ENCODE results near the gene RPTOR.

RPTOR gene

DNA sequence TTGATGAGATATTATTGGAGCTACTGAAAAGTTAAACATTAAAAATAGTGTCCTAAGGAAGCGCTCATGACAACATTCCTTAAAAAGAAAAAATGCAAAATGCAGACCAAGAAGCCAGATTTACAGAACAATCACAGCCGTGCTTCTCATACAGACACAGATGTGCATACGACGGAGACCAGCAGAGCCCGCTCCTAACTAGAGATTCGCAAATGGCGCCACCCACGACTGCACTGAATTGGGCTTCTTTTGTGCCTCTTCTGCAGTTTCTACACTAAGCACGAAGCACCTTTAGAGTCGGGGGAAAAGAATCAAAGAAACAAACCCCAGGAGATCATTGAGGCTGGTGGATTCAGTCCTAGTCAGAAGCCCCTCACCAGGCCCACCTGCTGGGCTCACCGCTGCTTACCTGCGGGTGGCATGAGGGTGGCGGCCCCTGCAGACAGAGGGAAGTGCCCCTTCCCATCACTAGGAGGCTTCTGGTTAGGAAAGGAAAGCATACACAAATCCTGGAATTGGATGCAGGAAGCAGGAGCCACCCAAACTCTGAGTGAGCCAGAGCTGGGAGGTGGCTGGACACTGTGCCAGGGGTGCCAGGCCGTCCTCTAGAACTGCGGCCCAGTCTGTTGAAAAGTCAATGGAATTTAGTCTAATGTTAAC is 382.1 kb downstream of the RPTOR start:
- no peak for DNase-seq (ENCODE audit: low read depth, low spot score)
- Histone ChIP-seq H3K9me3 (ENCODE audit: low read depth, low read length) (no peaks in the 10 kb centered on the region), H3K27ac (no peak overlapping the region), H3K4me3 (no peak overlapping the region), H3K9ac (ENCODE audit: insufficient read length) (no peak overlapping the region), H3K36me3 (ENCODE audit: insufficient read depth, low read length) (no peaks in the 10 kb centered on the region)
- TF ChIP-seq FOXP2 (optimal IDR thresholded peaks at IDR 0.05; ENCODE audit: control extremely low read depth, extremely low read length, insufficient read depth) (no peak), POLR2AphosphoS5 (IDR thresholded peaks at IDR 0.05; ENCODE audit: borderline replicate concordance, low read depth, low read length) (no peak), EZH2 (IDR thresholded peaks at IDR 0.05) (no peak)

DNA sequence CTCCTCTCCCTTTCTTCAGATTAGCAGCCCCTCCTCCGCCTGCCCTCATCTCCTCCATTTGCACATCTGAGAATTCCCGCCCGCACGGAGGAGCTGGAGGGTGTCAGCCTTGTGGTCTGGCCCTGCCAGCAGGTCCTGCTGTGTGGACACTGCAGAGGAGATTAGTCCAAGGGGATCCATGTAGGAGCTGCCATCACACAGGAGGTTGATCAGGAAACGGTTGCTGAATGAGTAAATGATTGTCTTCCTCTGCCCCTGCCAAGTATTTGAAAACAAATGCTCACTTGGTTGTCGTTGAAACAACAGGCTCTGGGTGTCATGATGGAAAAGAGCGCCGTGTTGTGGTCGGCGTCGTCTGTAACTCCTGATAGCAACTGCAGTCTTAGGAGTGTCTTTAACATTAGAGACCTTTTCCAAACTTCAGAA is 383.2 kb downstream of the RPTOR start:
- no peaks in the 10 kb centered on the region for H3K9me3 ChIP-seq (ENCODE audit: low read depth, low read length)
- no peak for TF ChIP-seq FOXP2 (optimal IDR thresholded peaks at IDR 0.05; ENCODE audit: control extremely low read depth, extremely low read length, insufficient read depth)
- TF ChIP-seq POLR2AphosphoS5 (IDR thresholded peaks at IDR 0.05; ENCODE audit: borderline replicate concordance, low read depth, low read length): no peak
- TF ChIP-seq EZH2 (IDR thresholded peaks at IDR 0.05): no peak
- no peak overlapping the region for H3K27ac ChIP-seq
- no peak overlapping the region for H3K4me3 ChIP-seq
- DNase-seq (ENCODE audit: low read depth, low spot score): no peak
- no peak overlapping the region for H3K9ac ChIP-seq (ENCODE audit: insufficient read length)
- H3K36me3 ChIP-seq (ENCODE audit: insufficient read depth, low read length): no peaks in the 10 kb centered on the region

- H3K4me3 ChIP-seq: no peak overlapping the region
- H3K36me3 ChIP-seq (ENCODE audit: insufficient read depth, low read length): no peaks in the 10 kb centered on the region
- H3K27ac ChIP-seq: no peak overlapping the region
- no peak for DNase-seq (ENCODE audit: low read depth, low spot score)
- H3K9ac ChIP-seq (ENCODE audit: insufficient read length): no peak overlapping the region
- no peaks in the 10 kb centered on the region for H3K9me3 ChIP-seq (ENCODE audit: low read depth, low read length)
- TF ChIP-seq EZH2 (IDR thresholded peaks at IDR 0.05) (no peak), POLR2AphosphoS5 (IDR thresholded peaks at IDR 0.05; ENCODE audit: borderline replicate concordance, low read depth, low read length) (no peak), FOXP2 (optimal IDR thresholded peaks at IDR 0.05; ENCODE audit: control extremely low read depth, extremely low read length, insufficient read depth) (no peak)
These were observed 384.8 kb downstream of the RPTOR start for GRCh38 chr17:80929449-80929848.

- Histone ChIP-seq H3K27ac (no peak overlapping the region), H3K9ac (ENCODE audit: insufficient read length) (no peak overlapping the region), H3K4me3 (no peak overlapping the region), H3K9me3 (ENCODE audit: low read depth, low read length) (no peaks in the 10 kb centered on the region), H3K36me3 (ENCODE audit: insufficient read depth, low read length) (no peaks in the 10 kb centered on the region)
- no peak for DNase-seq (ENCODE audit: low read depth, low spot score)
- TF ChIP-seq POLR2AphosphoS5 (IDR thresholded peaks at IDR 0.05; ENCODE audit: borderline replicate concordance, low read depth, low read length) (no peak), FOXP2 (optimal IDR thresholded peaks at IDR 0.05; ENCODE audit: control extremely low read depth, extremely low read length, insufficient read depth) (no peak), EZH2 (IDR thresholded peaks at IDR 0.05) (no peak)
These were observed 386.0 kb downstream of the RPTOR start for GRCh38 chr17:80930335-80931279.

DNA sequence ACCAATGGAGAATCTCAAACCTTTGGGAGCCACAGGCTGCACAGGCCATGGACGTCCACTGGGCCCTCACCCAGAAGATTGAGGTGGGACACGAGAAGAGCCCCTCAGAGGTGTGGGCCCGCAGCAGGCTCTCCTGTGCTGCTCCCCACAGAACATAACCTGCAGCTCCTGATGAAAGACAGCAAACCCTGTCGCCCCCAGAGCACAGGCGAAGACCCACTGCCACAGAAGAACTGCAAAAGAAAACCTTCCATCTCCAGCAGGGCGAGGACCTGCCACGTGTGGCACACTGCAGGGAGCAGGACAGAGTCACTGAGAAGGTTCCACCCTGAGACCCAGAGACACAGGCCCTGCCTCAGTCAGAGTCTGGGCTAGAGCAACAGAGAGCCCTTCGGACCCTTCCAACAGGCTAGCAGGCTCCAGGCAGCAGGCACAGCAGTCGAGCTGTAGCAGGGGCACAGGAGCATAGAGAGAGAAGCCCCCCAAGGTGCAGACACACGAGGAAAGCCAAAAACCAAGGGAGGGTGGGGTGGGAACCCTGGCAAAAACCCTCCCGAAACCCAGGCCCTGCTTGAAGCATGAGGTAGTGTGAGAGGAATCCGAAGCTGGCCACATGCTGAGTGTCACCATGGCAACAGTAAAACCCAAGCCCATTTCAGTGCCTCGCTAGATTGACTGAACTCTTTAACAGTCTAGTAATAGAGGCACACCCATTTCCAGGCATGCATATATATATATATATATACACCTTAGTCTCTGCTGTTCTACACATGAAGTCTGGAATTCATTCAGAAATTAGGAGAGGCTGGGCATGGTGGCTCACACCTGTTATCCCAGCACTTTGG is 387.0 kb downstream of the RPTOR start:
- TF ChIP-seq EZH2 (IDR thresholded peaks at IDR 0.05): no peak
- no peak for TF ChIP-seq FOXP2 (optimal IDR thresholded peaks at IDR 0.05; ENCODE audit: control extremely low read depth, extremely low read length, insufficient read depth)
- TF ChIP-seq POLR2AphosphoS5 (IDR thresholded peaks at IDR 0.05; ENCODE audit: borderline replicate concordance, low read depth, low read length): no peak
- peak; percentile 26 for DNase-seq (ENCODE audit: low read depth, low spot score)
- H3K9me3 ChIP-seq (ENCODE audit: low read depth, low read length): no peaks in the 10 kb centered on the region
- H3K36me3 ChIP-seq (ENCODE audit: insufficient read depth, low read length): no peaks in the 10 kb centered on the region
- no peak overlapping the region for H3K27ac ChIP-seq
- no peak overlapping the region for H3K4me3 ChIP-seq
- H3K9ac ChIP-seq (ENCODE audit: insufficient read length): no peak overlapping the region

DNA sequence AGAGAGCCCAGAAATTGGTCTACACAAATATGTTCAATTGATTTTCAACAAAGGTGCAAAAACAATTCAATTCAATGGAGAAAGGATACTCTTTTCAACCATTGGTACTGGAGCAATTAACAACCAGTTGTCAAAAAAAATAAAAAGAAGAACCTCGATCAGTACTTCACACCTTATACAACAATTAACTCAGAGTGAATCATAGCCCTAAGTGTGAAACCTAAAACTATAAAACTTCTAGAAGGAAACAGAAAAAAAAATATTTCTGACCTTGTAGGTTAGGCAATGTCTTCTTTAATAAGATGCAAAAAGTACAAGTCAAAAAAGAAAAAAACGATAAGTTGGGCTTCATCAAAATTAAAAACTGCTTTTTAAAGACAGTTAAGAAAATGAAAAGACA is 390.9 kb downstream of the RPTOR start:
- Histone ChIP-seq H3K27ac (no peak overlapping the region), H3K36me3 (ENCODE audit: insufficient read depth, low read length) (no peaks in the 10 kb centered on the region), H3K4me3 (no peak overlapping the region), H3K9me3 (ENCODE audit: low read depth, low read length) (no peaks in the 10 kb centered on the region), H3K9ac (ENCODE audit: insufficient read length) (no peak overlapping the region)
- no peak for TF ChIP-seq FOXP2 (optimal IDR thresholded peaks at IDR 0.05; ENCODE audit: control extremely low read depth, extremely low read length, insufficient read depth)
- no peak for TF ChIP-seq POLR2AphosphoS5 (IDR thresholded peaks at IDR 0.05; ENCODE audit: borderline replicate concordance, low read depth, low read length)
- no peak for TF ChIP-seq EZH2 (IDR thresholded peaks at IDR 0.05)
- DNase-seq (ENCODE audit: low read depth, low spot score): no peak

GRCh38 chr17:80936218-80936617 is 391.6 kb downstream of the RPTOR start:
- Histone ChIP-seq H3K4me3 (no peak overlapping the region), H3K9me3 (ENCODE audit: low read depth, low read length) (no peaks in the 10 kb centered on the region), H3K27ac (no peak overlapping the region), H3K9ac (ENCODE audit: insufficient read length) (no peak overlapping the region), H3K36me3 (ENCODE audit: insufficient read depth, low read length) (no peaks in the 10 kb centered on the region)
- no peak for DNase-seq (ENCODE audit: low read depth, low spot score)
- no peak for TF ChIP-seq POLR2AphosphoS5 (IDR thresholded peaks at IDR 0.05; ENCODE audit: borderline replicate concordance, low read depth, low read length)
- no peak for TF ChIP-seq FOXP2 (optimal IDR thresholded peaks at IDR 0.05; ENCODE audit: control extremely low read depth, extremely low read length, insufficient read depth)
- no peak for TF ChIP-seq EZH2 (IDR thresholded peaks at IDR 0.05)

- no peak for DNase-seq (ENCODE audit: low read depth, low spot score)
- TF ChIP-seq EZH2 (IDR thresholded peaks at IDR 0.05) (no peak), FOXP2 (optimal IDR thresholded peaks at IDR 0.05; ENCODE audit: control extremely low read depth, extremely low read length, insufficient read depth) (no peak)
- Histone ChIP-seq H3K9me3 (ENCODE audit: low read depth, low read length) (no peaks in the 10 kb centered on the region), H3K9ac (ENCODE audit: insufficient read length) (no peak overlapping the region), H3K36me3 (ENCODE audit: insufficient read depth, low read length) (no peaks in the 10 kb centered on the region), H3K4me3 (no peak overlapping the region), H3K27ac (no peak overlapping the region)
These were observed 392.1 kb downstream of the RPTOR start for GRCh38 chr17:80936723-80937122.
